Heart left ventricle (tissue), 13 donors: ENCODE measurements around the gene YARS1.

Experiments
- POLR2A ChIP-seq, 2 donors: fragments of 450-650 bp; IDR thresholded peaks; one replicate each; pipeline ENCODE4 v1.6.1; 2017; ENCODE audit warnings: antibody characterized with exemption in 2 of 2, mild to moderate bottlenecking in 2 of 2, moderate library complexity in 2 of 2
- TF ChIP-seq, protein P1 (sequence below), 12 donors: fragments of 200-600 bp; sonication (generic) in 4 of 12; IDR thresholded peaks; one replicate each; pipeline versions ENCODE4 v1.5.0 to v1.8.0; 2018 to 2022; ENCODE audit warnings: antibody characterized with exemption in 12 of 12, mild to moderate bottlenecking in 5 of 12
- donor health status: ischemic (EF 13 %, LVEDD 7.1; RV severe dilation, severe dysfunction).
- donor health status: DM: no; HTN: yes; CAD: no.
- donor health status: DM: no; HTN: no; CAD: no.
- donor health status: ischemic (EF 25% LVEDD 6.9; RV normal size, moderate dysfunction).
- donor health status: ischemic (EF 25% LVEDD 5.7; RV mildly dilated, moderate dysfunction).
- donor health status: ischemic (EF 35%, LVEDD 5.7; RV mildly dilated, moderate dysfunction).
- donor health status: nonischemic (EF 11% LVEDD 7.7; RV severe dilation, severe dysfunction).
- donor health status: DM: yes; HTN: yes; CAD: no.
- donor health status: PGD.
- donor health status: ischemic (EF 29% LVEDD 5.4; RV normal size, mild dysfunction).
- donor health status: nonischemic (EF 23%, LVEDD 6.1; RV moderate dilation, normal function).

DNA sequence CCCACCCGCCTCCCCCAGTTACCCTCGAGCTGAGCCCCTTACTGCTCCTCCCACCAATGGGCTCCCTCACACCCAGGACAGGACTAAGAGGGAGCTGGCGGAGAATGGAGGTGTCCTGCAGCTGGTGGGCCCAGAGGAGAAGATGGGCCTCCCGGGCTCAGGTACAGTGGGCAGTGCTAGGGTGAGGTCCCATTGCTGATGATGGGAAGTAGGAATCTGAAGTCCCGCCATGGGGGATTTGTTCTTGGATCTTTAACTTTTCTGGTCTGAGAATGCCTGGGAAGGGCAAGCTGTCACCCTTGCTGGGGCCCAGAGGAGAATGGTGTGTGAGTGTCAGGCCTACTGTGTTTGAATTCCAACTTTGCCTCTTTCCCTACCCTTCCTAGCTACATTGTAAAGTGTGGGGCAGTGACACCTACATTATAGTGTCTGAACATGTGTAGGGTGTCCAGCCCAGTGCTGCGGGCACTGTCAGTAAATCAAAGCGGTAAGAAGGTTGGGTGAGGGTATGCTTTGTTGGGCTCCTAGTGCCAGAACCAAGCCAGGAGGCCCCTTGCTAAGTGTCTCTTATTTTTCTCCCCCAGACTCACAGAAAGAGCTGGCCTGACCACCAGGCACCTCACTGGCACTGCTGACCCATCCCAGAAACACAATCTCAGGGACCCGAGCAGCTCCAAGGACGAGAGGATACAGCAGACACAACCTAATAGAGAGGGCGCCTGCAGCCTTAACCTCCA is 44.7 kb downstream of the YARS1 start:
- TF ChIP-seq, protein P1, sequence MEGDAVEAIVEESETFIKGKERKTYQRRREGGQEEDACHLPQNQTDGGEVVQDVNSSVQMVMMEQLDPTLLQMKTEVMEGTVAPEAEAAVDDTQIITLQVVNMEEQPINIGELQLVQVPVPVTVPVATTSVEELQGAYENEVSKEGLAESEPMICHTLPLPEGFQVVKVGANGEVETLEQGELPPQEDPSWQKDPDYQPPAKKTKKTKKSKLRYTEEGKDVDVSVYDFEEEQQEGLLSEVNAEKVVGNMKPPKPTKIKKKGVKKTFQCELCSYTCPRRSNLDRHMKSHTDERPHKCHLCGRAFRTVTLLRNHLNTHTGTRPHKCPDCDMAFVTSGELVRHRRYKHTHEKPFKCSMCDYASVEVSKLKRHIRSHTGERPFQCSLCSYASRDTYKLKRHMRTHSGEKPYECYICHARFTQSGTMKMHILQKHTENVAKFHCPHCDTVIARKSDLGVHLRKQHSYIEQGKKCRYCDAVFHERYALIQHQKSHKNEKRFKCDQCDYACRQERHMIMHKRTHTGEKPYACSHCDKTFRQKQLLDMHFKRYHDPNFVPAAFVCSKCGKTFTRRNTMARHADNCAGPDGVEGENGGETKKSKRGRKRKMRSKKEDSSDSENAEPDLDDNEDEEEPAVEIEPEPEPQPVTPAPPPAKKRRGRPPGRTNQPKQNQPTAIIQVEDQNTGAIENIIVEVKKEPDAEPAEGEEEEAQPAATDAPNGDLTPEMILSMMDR (IDR thresholded peaks at IDR 0.05): no peak
- TF ChIP-seq POLR2A (IDR thresholded peaks at IDR 0.05): no peak
